GM19328 (cell line): Measurements from ENCODE around the gene SMC3.
A peak's percentile ranks its signal among the peaks of the same experiment; 100 is the strongest.
"Not testable (repeated sequence)": the region's sequence is repeated elsewhere in the genome, so short reads cannot be mapped to it uniquely, and the experiment has no call there.

Experiments
- ATAC-seq: cut with Tn5 transposase; IDR thresholded peaks from one replicate; pipeline ENCODE4 v1.9.1; 2021; ENCODE audit warnings: mild to moderate bottlenecking, moderate library complexity; ENCODE audit not compliant: unreplicated experiment

SMC3 gene

GRCh38 chr10:110567201-110568054, at the start of gene SMC3:
SMC3 (plus strand) TSS chr10:110567695; CDS start chr10:110567817, 122 bp downstream.
- peak; percentile 85 for ATAC-seq

DNA sequence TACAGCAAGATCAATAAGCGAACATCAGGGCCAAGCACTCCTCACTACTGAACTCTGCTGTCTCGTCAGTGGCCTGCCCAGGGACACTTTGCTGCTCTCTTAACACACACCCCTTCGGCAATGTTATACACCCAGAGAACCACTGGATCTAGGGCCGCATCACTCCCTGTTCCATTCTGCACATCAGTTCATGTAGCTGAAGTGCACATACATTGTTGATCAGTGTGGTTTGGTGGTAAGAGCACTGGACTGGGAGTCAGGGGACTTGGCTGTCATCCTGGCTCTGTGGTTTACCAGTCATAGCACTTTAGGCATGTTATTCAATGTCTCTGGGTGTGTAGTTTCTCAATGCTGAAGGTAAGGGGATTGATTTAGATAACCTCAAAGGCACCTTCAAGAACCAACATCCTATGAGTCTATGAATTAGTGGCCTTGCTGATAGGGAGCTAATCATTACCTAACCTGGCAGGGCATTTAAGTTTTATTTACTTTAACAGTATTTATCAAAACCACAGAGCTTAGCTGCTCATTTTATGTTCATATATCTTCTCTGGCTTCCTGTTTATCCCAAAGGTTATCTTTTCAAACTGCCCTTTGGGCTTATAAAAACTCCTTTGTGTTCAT, 45.0 kb upstream of the SMC3 start:
- no peak for ATAC-seq

DNA sequence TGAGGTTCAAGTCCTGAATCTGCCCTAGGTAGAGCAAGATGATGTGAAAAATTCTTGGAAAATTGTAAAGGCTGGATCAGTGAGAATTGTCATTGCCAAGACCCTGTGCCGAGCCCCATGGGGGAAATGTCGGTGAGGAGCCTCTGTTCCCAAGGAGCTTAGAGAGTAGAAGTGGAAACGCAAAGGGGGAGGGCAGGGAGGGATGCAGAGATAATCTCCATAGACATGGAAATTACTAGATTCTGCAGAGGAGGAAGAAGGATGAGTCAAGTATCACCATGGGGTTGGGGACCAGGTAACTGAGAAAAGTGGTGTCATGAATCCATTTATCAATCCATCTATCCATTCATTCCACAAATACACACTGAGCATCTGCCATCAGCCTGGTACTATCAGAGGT, 43.8 kb upstream of the SMC3 start:
- no peak for ATAC-seq

- ATAC-seq = no peak
Measured at GRCh38 chr10:110524179-110524858, 43.2 kb upstream of the SMC3 start.

GRCh38 chr10:110524859-110525232, 42.6 kb upstream of the SMC3 start:
- no peak for ATAC-seq

DNA sequence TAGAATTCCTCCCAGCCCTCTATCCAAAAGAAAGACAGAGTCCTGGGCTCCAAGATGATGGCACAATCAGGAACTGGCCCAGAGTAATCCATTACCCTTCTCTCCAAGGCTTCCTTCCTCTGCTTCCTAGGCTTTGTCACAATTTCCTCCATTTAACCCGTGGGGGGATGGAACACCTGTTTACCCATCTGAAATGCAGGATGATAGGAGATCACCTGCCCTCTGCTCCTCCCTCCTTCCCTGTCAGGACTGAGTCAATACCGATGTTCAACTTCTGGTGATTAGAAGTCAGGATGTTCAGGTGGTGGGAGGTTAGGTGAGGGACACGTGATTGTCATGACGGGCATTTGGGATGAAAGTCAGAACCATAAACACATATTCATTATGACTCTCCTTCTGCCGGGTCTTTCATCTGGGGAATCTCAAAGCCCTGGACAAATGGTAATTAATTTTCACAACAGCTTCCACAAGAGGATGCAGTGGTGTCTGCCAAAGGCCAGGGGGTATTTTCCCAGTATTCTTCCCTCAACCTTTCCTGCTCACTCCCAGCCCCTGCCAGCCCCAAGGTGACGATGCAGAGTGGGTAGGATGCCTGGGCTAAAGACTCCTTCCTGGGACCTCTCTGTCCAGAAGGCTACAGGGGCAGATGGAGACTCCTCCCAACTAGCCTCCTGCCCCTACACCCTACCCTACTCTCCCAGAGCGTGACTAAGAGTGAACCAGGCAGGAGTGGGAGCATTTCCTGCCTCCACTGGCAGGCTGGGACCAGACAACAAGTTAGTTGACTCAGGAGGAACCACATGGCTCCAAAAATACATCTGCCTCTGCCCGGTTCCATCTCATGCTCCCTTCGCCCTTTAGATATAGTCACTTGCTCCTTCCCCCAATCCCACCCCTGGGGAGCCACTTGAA, 41.9 kb upstream of the SMC3 start:
- no peak for ATAC-seq

GRCh38 chr10:110527731-110528171, 39.7 kb upstream of the SMC3 start:
- ATAC-seq = no peak

GRCh38 chr10:110528224-110528996, 39.1 kb upstream of the SMC3 start:
- peak; percentile 18 for ATAC-seq

GRCh38 chr10:110528997-110529524, 38.4 kb upstream of the SMC3 start:
- ATAC-seq = peak; percentile 76

- no peak for ATAC-seq
Measured at GRCh38 chr10:110529596-110530011, 37.9 kb upstream of the SMC3 start.

DNA sequence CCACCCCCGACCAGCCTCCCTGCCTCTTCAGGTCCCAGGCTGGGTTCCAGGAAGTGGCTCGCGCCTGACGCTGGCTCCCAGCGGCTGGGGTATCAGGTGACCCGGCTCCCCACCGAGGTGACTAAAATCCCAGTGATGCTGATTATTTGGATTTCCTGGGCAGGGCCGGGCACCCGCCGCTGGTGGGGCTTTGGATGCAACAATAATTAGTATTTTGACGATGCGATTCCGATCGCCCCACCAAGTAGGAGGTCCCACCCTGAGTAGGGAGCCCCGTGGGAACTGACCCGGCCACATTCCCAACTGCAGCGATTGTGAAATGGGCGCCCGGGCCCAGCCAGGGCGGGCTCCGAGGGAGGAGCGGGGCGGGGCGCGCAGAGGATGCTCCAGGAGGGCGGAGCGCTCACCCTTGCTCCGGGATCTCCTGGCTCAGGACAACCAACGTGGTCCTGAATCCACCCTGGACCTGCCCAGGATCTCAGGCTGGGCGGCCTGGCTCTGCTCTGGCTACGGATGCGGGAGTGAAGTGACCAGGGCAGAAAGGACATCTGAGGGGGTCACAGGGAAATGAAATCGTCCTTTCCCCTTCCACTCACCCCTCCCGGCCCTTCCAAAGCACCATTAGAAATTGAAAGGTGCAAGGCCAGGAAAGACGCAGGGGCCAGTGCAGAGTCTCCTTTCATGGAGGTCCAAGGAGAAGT, 37.2 kb upstream of the SMC3 start:
- ATAC-seq = no peak

DNA sequence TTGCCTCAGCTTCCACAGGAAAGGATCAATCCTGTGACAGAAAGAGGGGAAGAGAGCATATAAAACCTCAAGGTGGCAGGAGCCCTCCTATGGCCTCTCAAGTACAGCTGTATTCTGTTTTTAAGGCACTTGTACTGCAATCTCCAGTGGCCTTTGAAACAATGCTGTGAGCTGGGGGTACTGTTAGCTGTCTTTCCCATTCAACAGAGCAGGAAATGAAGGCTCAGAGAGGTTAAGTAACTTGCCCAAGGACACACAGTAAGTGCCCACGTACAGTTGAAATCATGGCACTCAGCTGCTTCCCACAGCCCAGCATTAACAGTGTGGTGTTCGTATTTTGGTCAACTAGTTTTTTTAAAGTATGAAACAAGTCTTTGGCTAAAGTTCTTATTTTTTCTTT, 35.8 kb upstream of the SMC3 start:
- no peak for ATAC-seq

- ATAC-seq = not testable (repeated sequence)
Measured at GRCh38 chr10:110532628-110533027, 34.9 kb upstream of the SMC3 start.

DNA sequence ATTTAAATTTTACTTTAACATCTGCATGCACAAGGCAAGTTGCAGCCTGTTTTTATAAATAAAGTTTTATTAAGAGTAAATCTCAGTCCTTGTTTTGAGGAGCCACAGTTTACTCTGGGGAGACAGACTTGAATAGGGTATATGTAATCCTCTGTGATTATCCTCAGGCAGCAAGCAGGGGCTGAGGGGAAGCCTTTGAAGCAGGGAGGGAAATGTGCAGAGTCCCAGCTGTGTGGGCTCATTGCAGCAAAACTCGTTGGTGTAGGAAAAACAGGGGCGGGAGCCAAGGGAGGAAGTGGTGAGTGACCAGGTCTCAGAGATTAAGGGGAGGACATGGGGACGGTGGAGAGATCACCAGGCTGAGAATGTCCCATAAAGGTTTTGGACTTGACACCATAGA, 34.3 kb upstream of the SMC3 start:
- ATAC-seq = no peak

GRCh38 chr10:110534571-110534970, 32.9 kb upstream of the SMC3 start:
- no peak for ATAC-seq

- peak; percentile 73 for ATAC-seq
Measured at GRCh38 chr10:110535958-110536891, 31.3 kb upstream of the SMC3 start.

GRCh38 chr10:110539091-110539490, 28.4 kb upstream of the SMC3 start:
- no peak for ATAC-seq

DNA sequence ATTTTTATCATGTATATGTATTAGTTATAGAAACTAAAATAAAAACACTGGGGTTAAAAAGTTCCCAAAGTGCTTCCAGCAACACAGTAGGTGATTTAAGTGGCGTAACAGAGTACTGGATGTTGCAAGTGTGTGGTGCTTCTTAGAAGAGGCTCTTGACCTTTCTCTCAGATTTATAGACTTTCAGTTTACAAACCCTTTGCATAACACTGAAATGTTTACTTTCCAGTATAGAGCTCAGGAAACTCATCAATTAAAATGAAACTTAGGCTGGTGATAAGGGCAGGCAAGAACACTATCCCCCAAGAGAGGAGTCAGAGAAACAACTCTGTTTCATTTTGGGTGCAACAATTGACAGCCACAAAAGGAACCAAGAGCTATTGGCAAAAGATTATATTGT, 27.5 kb upstream of the SMC3 start:
- ATAC-seq = no peak
